HG03439 (cell line): ENCODE results near the gene FAM118B.
"Not testable (repeated sequence)": the region's sequence is repeated elsewhere in the genome, so short reads cannot be mapped to it uniquely, and the experiment has no call there.

Experiments used
- ATAC-seq: cut with Tn5 transposase; IDR thresholded peaks from one replicate; pipeline ENCODE4 v1.9.1; 2021; ENCODE audit warnings: mild to moderate bottlenecking, moderate library complexity; ENCODE audit not compliant: unreplicated experiment

Gene FAM118B

DNA sequence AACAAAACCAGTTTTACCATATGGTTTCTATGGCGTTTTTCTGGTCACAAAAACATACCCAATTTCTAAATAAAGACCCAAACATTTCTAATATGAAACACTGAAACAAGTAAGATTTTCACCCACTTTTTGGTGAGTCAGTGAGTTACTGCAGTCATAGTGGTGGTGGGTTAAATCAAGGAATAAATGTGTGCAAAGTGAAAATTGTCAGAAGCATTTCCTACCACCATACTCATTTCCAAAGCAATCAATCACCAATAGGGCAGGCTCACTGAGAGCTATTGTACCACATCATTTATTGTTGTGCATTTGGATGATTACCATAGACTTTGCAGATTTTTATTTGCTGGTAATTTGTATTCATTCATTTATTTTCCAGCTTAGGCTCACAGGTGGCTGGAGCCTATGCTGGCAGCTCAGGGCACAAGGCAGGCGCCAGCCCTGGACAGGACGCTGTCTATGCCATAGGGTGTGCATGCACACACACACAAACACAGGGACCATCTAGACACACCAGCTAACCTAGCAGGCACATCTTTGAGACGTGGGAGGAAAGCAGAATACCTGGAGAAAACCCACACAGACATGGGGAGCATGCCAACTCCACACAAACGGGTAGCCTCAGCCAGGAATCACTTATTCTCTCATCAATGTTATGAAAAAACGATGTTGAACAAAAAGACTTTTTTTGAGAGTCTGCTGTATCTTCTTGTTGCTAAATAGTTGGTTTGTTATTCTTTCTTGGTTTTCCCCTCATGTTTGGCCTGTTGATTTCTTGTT lies 5.1 kb downstream of the FAM118B start:
- ATAC-seq, result no peak

DNA sequence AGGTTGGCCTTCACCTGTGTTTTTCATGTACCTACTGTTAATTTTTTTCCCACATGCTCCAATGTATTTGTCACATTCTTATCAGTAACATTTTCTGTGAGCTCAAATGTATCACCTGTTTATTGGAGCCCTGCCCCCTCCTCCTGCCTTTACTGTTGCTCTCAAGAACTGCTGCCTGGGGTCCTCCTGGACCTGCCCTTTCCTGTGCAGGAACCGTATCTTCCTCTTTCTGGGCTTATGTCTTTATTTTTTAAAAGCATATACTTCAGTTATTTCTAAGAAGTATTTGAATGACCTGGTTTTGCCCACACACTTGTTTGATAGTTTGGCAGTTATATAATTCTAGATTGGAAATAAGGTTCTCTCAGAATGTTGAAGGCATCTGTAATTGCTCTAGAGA lies 5.9 kb downstream of the FAM118B start:
- no peak for ATAC-seq

DNA sequence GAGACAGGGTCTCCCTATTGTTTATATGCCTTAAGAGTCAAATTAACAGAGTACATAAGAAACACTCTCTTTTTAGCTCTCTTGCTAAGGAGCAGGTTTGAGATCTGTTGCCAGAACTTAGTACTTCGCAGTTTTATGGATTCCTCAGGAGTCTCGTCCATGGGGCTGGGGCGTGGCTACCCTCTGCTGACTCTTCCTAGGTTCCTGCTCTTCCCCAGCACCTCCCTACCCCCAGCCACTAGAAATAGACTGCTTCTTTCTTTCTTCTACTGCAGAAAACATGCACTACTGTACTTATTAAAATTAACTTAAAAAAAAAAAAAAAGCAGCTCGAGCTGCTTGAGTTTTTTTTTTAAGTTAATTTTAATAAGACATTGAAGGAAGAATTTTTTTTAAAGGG lies 8.0 kb downstream of the FAM118B start:
- ATAC-seq, result no peak

DNA sequence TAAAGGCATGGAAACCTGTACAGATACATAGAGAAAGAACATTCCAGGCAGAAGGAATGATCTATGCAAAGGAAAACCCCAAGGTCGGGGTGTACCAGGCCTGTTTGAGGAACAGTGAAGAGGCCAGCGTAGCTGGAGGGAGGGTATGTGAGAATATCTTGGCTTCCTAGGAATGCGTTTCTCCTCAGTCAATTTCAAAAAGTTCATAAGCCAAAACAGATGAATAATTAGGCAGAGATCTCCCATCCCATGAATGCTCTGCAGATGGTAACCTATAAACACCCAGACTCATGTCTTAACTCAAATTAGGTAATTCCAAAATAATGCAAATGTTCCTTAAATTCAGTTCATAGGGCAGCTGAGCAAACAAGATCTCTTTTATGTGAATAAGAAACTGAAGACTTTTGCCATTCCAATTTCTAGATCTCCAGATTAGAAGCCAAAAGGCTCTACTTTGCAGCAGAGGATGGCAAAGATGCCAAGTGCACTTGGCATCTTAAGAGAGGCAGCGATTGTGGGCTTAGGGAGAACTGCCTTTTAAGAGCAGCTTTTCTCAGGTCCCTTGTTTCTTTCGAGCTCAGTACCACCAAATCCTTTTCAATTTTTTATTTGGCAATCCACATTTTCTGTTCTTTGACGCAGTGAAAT lies 13.2 kb downstream of the FAM118B start:
- ATAC-seq, result no peak

GRCh38 chr11:126225295-126225665 lies 13.7 kb downstream of the FAM118B start:
- ATAC-seq, result no peak

DNA sequence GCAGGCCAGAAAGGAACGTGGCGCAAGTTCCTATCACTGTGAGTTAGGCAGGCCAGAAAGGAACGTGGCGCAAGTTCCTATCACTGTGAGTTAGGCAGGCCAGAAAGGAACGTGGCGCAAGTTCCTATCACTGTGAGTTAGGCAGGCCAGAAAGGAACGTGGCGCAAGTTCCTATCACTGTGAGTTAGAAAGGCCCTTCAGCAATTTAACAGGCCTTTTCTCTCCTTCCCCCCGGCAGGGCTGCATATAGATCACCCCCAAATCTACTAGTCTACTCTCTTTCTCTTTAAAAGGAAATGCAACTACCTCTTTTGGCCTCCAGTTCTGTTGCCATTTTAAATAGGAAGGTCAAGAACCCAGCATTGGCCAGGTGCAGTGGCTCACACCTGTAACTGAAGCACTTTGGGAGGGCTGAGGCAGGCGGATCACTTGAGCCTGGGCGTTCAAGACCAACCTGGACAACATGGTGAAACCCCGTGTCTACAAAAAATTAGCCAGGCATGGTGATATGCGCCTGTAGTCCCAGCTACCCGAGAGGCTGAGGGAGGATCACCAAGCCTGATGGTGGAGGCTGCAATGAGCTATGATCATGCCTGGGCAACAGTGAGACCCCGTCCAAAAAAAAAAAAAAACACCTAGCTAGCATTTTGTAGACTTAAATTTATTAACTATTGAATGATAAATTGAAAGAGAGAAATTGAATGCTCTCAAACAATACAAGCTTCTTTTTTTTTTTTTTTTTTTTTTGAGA lies 14.9 kb downstream of the FAM118B start:
- ATAC-seq, result no peak

DNA sequence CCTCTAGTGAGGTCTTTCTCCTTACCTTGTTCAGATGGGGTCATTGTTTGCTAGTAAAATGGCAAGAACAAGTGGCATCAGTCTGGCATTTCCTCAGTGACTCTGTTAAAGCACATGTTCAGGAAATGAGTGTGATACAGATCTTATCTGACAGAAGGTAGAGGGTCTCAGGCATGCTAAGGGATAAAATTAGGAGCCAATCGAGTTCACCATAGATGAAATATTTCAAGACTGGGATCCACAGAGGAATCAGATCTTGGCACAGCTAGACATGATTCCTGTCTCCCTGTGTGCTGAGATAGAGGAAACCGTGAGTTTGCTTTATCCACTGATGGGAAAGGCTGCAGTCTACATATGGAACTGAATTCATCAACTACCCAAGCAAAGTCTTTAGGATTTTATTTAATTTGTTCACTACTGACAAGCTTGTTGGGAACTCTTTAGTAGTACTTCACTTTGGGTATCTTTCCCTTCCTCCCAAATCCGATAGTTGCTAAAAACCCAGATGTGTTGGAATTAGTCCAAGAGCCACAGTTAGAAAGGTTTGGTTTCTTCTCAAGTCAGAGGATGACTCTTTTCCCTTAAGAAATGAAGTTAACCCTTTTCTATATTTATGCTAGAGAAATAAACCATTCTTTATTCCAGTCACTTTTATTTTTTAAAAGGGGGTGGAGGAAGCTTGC lies 18.4 kb downstream of the FAM118B start:
- no peak for ATAC-seq

DNA sequence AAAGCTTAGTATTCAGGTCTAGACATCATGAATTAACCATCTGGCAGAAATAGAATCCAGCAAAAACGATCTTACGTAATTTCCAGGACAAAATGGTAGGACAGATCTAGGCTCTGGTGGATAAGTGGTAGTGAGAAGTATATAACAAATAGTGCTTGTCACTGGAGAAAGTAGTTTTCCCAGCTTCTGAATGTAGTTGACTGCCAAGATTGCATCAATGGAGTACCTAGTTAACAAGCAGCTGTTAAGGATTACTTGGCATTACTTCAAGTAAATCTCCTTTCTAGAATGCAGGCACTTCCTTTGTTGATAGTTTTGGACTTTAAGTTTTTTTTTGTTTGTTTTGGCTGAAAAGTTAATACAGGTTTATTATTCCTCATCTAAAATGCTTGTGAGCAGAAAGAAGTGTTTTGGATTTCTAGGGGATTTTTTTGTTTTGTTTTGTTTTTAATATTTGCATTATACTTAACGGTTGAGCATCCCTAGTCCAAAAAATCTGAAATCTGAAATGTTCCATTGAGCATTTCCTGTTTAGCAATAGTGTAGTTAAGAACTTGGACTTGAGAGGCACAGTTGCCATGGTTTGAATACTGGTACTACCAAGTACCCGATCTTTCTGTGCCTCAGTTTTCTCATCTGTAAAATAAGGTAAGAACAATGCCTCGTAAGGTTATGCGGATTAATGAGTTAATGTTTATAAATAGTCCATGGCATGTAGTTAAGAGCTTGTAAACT lies 20.3 kb downstream of the FAM118B start:
- no peak for ATAC-seq

DNA sequence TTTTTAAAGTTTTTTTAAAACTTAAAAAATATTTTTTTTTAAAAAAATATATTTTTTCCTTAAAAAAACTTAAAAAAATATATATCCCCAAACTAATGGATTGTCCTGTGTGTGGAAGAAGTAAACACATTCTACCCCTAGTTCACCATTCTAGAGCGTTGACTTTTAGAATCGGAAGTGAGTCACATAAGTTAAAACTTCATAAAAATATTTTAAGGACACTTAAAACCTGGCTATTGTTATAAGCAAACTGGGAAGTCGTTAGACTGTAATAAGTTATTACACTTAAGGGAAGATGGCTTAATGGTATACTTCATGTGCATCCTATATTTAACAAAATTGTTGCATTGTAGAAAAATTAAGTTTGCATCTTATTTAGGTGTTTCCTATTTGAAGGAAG lies 21.1 kb downstream of the FAM118B start:
- no peak for ATAC-seq

GRCh38 chr11:126233391-126233790 lies 21.8 kb downstream of the FAM118B start:
- ATAC-seq, result no peak

DNA sequence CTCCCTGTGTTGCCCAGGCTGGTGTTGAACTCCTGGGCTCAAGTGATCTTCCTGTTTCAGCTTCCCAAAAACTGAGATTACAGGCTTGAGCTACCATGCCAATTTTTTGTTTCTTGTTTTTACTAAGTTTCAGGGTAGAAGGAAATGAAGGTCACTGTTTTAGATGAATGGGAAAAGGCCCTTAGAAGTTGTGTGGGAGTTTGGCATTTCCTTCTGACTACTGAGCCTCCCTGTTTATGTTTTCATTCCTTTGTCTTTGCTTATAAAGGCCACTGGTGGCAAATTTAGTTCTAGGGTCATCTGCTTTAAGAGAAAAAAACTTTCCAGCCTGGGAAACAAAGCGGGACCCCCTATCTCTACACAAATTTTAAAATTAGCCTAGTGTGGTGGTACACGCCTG lies 35.1 kb downstream of the FAM118B start:
- no peak for ATAC-seq

DNA sequence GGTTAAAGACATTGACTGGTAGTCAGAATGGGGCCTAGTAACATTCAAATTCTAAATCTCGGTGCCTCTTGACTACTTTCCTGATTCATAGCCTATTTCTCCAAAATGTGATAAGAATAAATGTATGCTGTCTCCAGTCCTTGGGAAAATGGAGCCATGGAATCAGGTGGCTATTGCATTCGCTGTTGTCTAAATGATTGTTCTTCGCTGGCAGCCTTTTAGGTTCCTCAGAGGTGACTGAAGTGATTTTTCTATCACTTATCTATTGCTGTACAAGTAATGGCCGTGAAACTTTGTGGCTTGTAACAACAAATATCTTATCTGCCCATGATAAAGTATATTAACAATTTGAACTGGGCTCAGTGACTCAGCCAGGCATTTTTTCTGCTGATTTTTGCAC lies 41.7 kb downstream of the FAM118B start:
- ATAC-seq, result no peak

DNA sequence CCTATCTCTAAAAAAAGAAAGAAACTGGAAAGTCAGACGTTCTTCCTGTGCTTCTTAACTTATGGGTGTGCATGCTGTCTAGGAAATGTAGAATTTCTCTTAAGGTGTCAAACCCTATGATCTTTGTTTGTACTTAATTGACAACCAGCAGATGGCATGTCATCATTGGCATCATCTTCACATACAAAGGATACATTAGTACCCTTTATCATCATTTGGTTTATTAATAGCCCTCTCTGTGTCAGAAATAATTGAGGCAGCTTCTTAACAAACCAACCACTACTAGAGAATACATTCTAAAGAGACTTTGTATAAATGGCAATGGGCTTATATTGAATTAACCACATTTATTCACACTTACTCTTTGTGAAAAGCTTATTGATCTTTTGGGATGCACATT lies 43.2 kb downstream of the FAM118B start:
- ATAC-seq, result no peak

GRCh38 chr11:126255507-126255906 lies 43.9 kb downstream of the FAM118B start:
- ATAC-seq, result not testable (repeated sequence)

DNA sequence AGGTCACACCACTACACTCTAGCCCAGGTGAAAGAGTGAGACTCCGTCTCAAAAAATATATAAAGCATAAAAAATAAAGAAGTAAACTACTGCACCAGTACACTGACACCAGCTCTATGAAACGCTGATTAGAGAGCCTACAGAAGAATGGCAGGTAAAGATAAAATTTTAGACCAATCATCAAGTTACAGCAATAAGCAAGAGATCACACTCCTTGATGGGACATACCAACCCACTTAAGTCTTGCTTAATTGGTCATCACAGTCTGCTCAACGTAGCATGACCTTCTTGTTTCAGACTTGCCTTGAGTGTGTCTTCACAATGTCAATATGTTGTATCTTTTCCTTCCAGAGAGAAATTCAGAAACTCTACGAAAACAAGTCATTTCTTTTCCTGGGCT lies 44.6 kb downstream of the FAM118B start:
- ATAC-seq, result no peak

- no peak for ATAC-seq
Observed at GRCh38 chr11:126257144-126257543, 45.6 kb downstream of the FAM118B start.

- no peak for ATAC-seq
Observed at GRCh38 chr11:126257764-126258163, 46.2 kb downstream of the FAM118B start.

GRCh38 chr11:126262216-126262615 lies 50.6 kb downstream of the FAM118B start:
- no peak for ATAC-seq

GRCh38 chr11:126263489-126263888 lies 51.9 kb downstream of the FAM118B start:
- no peak for ATAC-seq

- ATAC-seq, result no peak
Observed at GRCh38 chr11:126265811-126266210, 54.2 kb downstream of the FAM118B start.

DNA sequence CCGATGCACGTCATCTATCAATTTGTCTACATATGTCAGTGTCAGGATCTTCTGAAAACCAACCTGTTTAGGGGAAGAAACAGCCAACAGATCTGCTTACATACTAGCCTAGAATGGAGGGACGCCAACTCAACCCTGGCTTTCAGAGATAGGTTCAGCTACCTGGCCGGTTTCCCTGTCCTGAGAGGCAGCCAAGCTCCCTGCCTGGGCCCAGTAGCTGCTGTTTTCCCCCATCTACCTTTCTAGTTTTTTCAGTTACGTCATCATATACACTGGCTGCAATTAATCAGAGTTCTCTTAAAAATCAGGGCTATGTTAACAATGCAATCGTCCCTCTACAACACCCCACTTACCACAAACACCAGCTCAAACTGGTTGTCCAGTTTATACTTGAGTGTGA lies 56.1 kb downstream of the FAM118B start:
- ATAC-seq, result no peak
